Retinal pigment epithelial cell (primary cell): ENCODE measurements around the gene POMP.

Experiments
- DNase-seq: peaks from one replicate; pipeline ENCODE4 v3.0.0-alpha.2; 2010; ENCODE audit warnings: low read depth
- H3K4me3 ChIP-seq: 2 replicates; pipeline ENCODE4 v1.5.1; 2011; ENCODE audit warnings: mild to moderate bottlenecking, low read length, control low read depth, moderate library complexity
- TF ChIP-seq, protein P1 (sequence below): conservative IDR thresholded peaks from 2 replicates; pipeline ENCODE4 v1.5.1; 2011; ENCODE audit warnings: low read depth, low read length, control low read depth, inconsistent platforms

The POMP gene

DNA sequence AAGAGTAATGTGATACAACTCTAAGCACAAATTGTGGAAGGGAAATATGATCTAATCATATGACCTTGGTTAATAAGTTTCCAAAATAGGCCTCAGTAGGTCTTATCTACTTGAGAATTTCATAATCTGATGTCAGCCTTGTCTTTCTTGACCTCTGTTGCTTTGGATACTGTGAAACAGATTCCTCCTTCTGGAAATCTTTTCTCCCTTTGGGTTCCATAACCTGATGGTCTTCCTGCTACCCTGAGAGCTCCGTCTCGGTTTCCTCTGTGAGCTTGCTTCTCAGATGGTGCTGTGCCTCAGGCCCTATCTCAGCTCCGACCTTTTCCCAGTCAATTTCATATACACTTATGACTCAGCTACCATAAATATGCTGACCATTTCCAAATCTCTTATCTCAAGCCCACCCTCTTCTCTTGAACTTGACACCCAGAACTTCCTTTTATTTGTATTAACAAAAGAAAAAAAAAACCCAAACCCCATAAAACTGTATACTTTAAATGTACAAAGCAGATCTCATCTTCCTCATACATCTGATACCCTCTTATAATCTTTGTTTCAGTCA, 66.2 kb downstream of the POMP start:
- no peak for DNase-seq
- TF ChIP-seq, protein P1, sequence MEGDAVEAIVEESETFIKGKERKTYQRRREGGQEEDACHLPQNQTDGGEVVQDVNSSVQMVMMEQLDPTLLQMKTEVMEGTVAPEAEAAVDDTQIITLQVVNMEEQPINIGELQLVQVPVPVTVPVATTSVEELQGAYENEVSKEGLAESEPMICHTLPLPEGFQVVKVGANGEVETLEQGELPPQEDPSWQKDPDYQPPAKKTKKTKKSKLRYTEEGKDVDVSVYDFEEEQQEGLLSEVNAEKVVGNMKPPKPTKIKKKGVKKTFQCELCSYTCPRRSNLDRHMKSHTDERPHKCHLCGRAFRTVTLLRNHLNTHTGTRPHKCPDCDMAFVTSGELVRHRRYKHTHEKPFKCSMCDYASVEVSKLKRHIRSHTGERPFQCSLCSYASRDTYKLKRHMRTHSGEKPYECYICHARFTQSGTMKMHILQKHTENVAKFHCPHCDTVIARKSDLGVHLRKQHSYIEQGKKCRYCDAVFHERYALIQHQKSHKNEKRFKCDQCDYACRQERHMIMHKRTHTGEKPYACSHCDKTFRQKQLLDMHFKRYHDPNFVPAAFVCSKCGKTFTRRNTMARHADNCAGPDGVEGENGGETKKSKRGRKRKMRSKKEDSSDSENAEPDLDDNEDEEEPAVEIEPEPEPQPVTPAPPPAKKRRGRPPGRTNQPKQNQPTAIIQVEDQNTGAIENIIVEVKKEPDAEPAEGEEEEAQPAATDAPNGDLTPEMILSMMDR = no peak

More for the DNA sequence above, 66.2 kb downstream of the POMP start:
- H3K4me3 ChIP-seq = no peak overlapping the region
